ENCODE measurements around the gene RTN4. TPM values are rescaled to one million over a fixed set of nuclear protein-coding genes. Genes with fewer than 3 reads are reported as not detected.

RTN4 gene
- total RNA-seq, 2 donors from 2014 or later = 74.9 to 131 TPM

DNA sequence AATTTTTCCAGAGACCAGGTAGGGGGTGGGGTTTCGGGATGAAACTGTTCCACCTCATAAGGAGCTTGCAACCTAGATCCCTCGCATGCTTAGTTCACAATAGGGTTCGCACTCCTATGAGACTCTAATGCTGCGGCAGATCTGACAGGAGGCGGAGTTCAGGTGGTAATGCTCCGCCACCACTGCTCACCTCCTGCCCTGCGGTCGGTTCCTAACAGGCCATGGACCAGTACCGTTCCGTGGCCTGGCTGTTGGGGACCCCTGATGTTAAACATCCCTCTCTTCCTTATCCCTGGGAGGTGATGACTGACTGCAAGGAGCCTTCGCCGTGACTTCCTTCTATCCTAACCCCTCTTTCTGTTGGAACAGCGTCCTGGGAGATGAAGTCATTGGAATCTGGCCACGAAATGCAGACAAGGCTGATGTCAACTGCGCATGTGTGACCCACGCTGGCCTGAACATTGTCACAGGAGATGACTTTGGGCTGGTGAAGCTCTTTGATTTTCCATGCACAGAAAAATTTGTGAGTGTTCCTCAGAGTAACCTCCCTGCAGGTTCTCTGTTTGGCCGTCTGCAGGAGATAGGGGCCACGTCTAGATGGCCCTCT is 82.4 kb downstream of the RTN4 start:
- H3K9me3 Mint-ChIP-seq = no peaks in the 10 kb centered on the region
- H3K27me3 Mint-ChIP-seq = no peaks in the 10 kb centered on the region
- no peak overlapping the region for H3K4me3 Mint-ChIP-seq
- no peak overlapping the region for H3K27ac Mint-ChIP-seq
- peaks cover 35% of the 10 kb centered on the region for H3K36me3 Mint-ChIP-seq (ENCODE audit: low read depth)
- H3K4me1 Mint-ChIP-seq = peaks cover 18% of the 10 kb centered on the region
- ATAC-seq (replicated peaks) = no peak

DNA sequence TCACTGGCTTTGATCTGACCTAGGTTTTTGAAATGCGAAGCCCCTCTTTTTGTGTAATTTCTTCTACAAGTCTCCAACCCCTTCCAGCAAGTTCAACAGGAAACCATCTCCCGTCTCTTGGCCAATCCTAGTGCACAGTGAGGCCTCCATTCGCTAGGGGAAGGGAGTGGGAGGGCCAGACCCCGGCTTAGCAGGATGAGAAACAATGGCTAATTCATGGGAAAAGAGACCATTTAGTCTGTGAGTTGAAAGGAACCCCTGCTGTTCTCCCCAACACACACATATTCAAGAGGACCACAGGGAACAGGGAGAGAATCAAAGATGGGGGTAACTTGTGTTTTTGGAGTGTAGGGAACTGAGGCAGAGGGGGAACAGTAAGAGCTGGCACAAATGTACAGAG is 83.0 kb downstream of the RTN4 start:
- Mint-ChIP-seq H3K27ac (no peak overlapping the region), H3K36me3 (ENCODE audit: low read depth) (peaks cover 29% of the 10 kb centered on the region), H3K4me3 (no peak overlapping the region), H3K9me3 (no peaks in the 10 kb centered on the region), H3K27me3 (no peaks in the 10 kb centered on the region), H3K4me1 (peaks cover 18% of the 10 kb centered on the region)
- ATAC-seq (replicated peaks) = no peak

DNA sequence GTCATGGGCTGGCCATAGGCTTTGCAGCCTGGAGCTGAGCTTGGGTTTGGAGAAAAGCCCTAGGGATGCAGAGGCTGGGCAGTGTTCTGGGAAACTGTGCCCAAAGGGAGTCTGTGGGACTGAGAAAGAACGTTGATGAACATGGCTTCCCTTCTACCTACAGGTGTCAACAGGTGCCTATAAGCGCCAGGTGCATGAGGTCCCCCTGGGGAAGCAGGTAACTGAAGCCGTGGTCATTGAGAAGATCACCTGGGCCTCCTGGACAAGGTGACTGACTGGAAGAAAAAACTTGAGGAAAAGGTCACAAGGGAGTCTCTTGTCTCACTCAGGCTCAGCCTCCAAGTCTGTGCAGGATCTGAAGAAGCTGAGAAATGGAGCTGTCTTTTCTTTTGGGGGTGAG is 83.4 kb downstream of the RTN4 start:
- no peak for ATAC-seq (replicated peaks)
- no peaks in the 10 kb centered on the region for H3K9me3 Mint-ChIP-seq
- peaks cover 18% of the 10 kb centered on the region for H3K4me1 Mint-ChIP-seq
- peaks cover 26% of the 10 kb centered on the region for H3K36me3 Mint-ChIP-seq (ENCODE audit: low read depth)
- H3K27me3 Mint-ChIP-seq = no peaks in the 10 kb centered on the region
- peak overlapping the region; percentile 35 for H3K4me3 Mint-ChIP-seq
- peak overlapping the region; percentile 81 for H3K27ac Mint-ChIP-seq

DNA sequence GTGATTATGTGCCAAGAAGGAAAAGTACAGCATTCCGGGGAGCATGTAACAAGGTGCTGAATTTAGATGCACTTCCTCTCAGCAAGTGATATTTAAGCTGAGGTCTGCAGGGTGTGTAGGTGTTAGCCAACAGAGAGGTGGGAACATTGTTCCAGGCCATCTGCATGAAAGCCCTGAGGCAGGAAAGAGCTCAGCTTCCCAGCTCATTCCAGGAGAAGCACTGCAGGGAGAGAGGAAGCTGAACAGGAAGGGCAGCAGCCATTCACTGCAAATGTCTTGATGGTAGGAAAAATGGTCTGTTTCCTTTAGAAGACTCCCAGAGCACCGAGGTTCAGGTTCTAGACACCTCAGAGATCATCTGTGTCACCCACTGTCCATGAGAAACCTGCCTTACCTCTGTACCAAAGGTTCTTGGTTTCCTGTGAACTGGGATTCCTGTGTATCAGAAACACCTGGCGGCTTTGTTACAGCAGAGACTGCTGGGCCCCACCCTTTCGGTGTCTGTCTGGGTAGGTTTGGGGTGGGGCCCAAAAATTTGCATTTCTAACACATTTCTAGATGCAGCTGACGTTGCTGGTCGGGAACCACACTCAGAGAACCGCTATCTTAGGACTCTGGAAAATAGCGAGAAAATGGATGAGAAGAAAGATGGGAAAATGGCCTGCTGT is 84.0 kb downstream of the RTN4 start:
- H3K9me3 Mint-ChIP-seq = no peaks in the 10 kb centered on the region
- no peak for ATAC-seq (replicated peaks)
- H3K27ac Mint-ChIP-seq = peak overlapping the region; percentile 81
- peaks cover 21% of the 10 kb centered on the region for H3K36me3 Mint-ChIP-seq (ENCODE audit: low read depth)
- H3K4me3 Mint-ChIP-seq = peak overlapping the region; percentile 35
- H3K27me3 Mint-ChIP-seq = no peaks in the 10 kb centered on the region
- H3K4me1 Mint-ChIP-seq = peaks cover 18% of the 10 kb centered on the region

DNA sequence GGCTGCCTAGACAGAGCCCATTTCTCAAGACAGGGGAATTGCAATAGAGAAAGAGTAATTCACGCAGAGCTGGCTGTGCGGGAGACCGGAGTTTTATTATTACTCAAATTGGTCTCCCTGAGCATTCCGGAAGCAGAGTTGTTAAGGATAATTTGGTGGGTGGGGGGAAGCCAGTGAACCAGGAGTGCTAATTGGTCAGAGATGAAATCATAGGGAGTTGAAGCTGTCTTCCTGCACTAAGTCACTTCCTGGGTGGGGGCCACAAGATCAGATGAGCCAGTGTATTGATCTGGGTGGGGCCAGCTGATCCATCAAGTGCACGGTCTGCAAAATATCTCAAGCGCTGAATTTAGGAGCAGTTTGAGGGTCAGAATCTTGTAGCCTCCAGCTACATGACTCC is 84.8 kb downstream of the RTN4 start:
- ATAC-seq (replicated peaks) = no peak
- H3K9me3 Mint-ChIP-seq = peaks cover 4% of the 10 kb centered on the region
- no peaks in the 10 kb centered on the region for H3K27me3 Mint-ChIP-seq
- H3K27ac Mint-ChIP-seq = peak overlapping the region; percentile 81
- peak overlapping the region; percentile 28 for H3K4me3 Mint-ChIP-seq
- peaks cover 12% of the 10 kb centered on the region for H3K36me3 Mint-ChIP-seq (ENCODE audit: low read depth)
- H3K4me1 Mint-ChIP-seq = peaks cover 25% of the 10 kb centered on the region

DNA sequence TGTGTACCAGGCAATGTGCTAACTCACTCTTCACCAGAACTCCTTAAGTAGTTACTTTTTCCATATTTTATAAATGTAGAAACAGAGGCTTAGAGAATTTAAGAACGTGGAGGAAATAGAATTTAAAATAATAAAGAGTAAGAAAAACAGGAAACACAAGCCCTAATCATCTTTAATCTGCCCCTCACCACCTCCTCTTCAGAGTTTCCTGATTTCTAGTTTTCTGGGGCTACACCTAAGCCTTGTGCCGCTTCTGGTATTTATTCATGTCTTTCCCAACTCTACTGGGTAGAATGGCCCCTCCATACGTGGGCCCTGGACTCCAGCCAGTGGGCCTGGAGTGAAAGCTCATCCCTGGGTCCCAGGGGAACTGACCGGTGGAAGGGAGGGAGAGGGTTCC is 85.4 kb downstream of the RTN4 start:
- Mint-ChIP-seq H3K36me3 (ENCODE audit: low read depth) (peaks cover 6% of the 10 kb centered on the region), H3K4me1 (peaks cover 25% of the 10 kb centered on the region), H3K27ac (peak overlapping the region; percentile 81), H3K4me3 (peak overlapping the region; percentile 28), H3K9me3 (peaks cover 4% of the 10 kb centered on the region), H3K27me3 (no peaks in the 10 kb centered on the region)
- ATAC-seq (replicated peaks) = no peak

DNA sequence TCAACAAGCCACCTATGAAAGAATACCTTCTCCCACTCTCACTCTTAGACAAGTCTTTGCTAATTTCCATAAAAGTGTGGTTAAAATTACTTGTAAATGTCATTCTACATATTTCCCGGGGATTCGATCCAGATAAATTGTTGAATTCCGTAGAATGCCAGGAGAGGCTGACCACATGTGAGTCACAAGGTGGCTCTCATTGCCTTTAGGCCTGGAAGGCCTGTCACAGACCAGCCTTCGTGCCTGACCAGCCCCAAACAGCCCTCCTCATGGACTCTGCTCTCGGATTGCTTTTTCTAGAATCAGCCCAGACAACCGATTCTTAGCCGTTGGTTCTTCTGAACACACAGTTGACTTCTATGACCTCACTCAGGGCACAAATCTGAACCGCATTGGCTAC is 86.0 kb downstream of the RTN4 start:
- Mint-ChIP-seq H3K4me3 (no peak overlapping the region), H3K9me3 (peaks cover 4% of the 10 kb centered on the region), H3K27ac (no peak overlapping the region), H3K4me1 (peaks cover 25% of the 10 kb centered on the region), H3K27me3 (no peaks in the 10 kb centered on the region), H3K36me3 (ENCODE audit: low read depth) (peaks cover under 1% of the 10 kb centered on the region)
- no peak for ATAC-seq (replicated peaks)

DNA sequence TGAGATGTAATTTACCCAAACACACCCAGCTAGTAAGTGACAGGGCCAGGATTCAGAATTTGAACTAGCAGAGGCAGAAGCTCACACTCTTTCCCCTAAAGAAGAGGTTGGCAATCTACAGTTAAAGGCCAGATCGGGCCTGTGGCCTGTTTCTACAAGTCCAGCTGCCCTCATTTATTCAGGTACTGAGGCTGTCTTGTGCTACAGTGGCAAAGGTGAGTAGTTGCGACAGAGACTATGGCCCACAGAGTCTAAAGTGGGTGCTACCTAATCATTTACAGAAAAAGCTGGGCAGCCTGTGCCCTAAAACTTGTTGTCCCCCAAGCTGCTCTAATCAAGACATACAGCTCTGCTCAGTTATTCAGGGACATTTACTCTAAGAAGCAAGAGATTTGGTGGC is 86.8 kb downstream of the RTN4 start:
- Mint-ChIP-seq H3K4me1 (peaks cover 25% of the 10 kb centered on the region), H3K27ac (no peak overlapping the region), H3K27me3 (no peaks in the 10 kb centered on the region), H3K9me3 (peaks cover 4% of the 10 kb centered on the region), H3K4me3 (no peak overlapping the region), H3K36me3 (ENCODE audit: low read depth) (no peaks in the 10 kb centered on the region)
- no peak for ATAC-seq (replicated peaks)

DNA sequence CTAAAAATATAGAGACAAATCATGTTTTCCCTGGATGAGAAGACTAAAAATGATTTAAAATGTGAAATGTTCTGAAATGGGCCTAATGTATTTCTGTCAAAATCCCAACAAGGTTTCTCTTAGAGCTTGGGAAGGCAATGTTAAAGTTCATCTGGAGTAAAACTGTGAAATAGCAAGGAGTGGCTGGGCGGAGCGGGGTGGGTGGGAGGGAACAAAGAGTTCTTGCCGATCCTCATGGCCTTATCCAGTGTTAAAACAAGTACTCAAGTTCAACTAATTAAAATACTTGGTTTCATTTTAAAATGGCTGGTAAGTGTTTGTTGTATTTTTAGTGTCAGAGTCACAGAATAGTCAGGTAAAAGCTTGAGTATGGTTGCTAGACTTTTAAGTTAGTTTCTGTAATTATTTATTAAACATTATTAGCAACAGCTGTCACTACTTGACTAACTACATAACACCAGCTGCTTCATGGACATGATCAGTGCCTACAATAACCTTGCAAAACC is 87.3 kb downstream of the RTN4 start:
- Mint-ChIP-seq H3K4me1 (peaks cover 25% of the 10 kb centered on the region), H3K27ac (no peak overlapping the region), H3K27me3 (no peaks in the 10 kb centered on the region), H3K4me3 (no peak overlapping the region), H3K9me3 (peaks cover 4% of the 10 kb centered on the region), H3K36me3 (ENCODE audit: low read depth) (no peaks in the 10 kb centered on the region)
- ATAC-seq (replicated peaks) = no peak

DNA sequence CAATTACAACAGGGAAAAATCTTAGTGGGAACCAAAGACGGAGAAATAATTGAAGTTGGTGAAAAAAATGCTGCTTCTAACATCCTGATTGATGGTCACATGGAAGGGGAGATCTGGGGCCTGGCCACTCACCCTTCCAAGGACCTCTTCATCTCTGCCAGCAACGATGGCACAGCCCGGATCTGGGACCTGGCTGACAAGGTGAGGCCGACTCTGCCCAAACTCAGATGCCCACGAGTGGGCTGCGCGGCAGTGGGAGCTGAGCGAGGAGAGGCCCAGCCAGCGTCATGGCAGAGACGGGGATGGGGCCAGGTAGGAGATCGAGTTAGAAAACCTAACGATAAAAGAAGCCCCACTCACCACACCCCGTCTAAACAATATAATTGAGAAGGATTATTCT is 87.7 kb downstream of the RTN4 start:
- ATAC-seq (replicated peaks) = no peak
- Mint-ChIP-seq H3K4me1 (peaks cover 25% of the 10 kb centered on the region), H3K4me3 (no peak overlapping the region), H3K27me3 (no peaks in the 10 kb centered on the region), H3K9me3 (peaks cover 4% of the 10 kb centered on the region), H3K36me3 (ENCODE audit: low read depth) (no peaks in the 10 kb centered on the region), H3K27ac (no peak overlapping the region)

DNA sequence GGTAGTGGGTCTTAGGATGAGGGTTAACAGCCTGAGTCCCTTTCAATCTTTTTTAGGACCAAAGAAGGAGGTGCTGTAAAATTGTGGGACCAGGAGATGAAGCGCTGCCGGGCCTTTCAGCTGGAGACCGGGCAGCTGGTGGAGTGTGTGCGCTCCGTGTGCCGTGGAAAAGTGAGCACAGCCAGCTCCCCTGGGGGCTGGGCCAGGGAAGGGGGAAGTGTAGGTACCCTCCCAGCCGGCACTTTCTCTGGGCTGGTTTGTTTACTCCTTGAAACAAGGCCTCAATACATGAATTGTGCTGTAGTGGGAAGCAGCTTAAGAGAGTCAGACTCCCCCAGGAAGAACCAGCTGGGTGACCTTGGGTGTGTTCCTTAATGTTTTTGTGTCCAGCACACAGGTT is 90.1 kb downstream of the RTN4 start:
- Mint-ChIP-seq H3K4me3 (no peak overlapping the region), H3K36me3 (ENCODE audit: low read depth) (no peaks in the 10 kb centered on the region), H3K9me3 (peaks cover 4% of the 10 kb centered on the region), H3K4me1 (peaks cover 10% of the 10 kb centered on the region), H3K27ac (peak overlapping the region; percentile 51), H3K27me3 (no peaks in the 10 kb centered on the region)
- no peak for ATAC-seq (replicated peaks)

DNA sequence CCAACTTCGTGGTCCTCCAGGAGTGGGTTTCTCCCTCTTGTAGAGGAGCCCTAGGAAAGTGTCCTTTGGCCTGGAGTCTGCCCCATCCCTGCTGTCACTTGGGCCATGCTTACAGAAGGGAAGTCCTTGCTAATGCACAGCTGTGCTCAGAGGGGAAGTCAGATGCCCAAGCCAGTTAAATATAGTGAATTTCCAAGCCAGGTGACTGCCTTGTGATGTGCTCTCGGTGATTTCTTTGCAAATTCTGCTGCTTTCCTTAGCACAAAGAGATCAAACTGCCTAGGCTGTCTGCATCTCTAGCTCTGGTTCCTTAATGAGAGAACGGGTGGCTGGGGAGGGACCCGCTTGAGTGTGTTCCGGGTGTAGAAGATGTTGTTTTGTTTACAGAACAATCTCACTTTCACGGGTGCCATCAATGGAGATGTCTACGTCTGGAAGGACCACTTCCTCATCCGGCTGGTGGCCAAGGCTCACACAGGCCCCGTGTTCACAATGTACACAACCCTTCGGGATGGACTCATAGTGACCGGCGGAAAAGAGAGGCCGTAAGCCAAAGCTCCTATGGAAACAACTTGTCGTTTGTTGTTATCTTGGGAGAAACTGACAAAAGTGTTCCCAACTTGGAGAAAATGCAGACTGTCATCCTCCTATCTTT is 91.4 kb downstream of the RTN4 start:
- no peak for ATAC-seq (replicated peaks)
- H3K4me1 Mint-ChIP-seq = peaks cover 7% of the 10 kb centered on the region

DNA sequence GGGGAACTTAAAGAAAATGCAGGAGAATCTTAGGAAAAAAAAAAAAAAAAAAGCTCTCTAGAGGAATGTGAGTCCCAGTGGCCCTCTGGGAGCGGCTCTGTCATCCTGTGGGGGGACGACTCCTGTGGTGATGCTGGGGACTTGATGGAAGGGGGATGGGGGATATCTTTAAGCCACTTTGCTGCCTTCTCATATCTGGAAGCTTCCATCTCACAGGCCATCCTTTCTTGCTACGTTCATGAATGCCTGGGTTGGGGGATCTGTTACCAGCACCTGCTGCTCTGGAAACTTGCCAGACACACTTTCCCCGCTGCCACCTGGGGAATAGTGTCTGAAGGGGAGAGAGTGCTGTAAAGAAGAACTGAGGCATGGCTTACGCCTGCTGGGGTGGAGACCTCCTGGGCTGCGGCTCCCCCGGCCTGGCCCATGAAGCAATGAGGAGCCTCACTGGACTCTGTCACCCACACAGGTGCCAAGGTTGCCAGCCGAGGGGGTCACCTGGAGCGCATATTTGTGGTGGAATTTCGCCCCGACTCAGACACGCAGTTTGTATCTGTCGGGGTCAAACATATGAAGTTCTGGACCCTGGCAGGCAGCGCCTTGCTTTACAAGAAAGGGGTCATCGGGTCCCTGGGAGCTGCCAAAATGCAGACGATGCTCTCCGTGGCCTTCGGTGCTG is 92.8 kb downstream of the RTN4 start:
- Mint-ChIP-seq H3K27ac (no peak overlapping the region), H3K4me1 (peaks cover 7% of the 10 kb centered on the region)

More for the DNA sequence above, 91.4 kb downstream of the RTN4 start:
- no peak overlapping the region for H3K27ac Mint-ChIP-seq
- H3K36me3 Mint-ChIP-seq (ENCODE audit: low read depth) = no peaks in the 10 kb centered on the region
- no peaks in the 10 kb centered on the region for H3K27me3 Mint-ChIP-seq
- H3K9me3 Mint-ChIP-seq = peaks cover 4% of the 10 kb centered on the region
- no peak overlapping the region for H3K4me3 Mint-ChIP-seq

DNA sequence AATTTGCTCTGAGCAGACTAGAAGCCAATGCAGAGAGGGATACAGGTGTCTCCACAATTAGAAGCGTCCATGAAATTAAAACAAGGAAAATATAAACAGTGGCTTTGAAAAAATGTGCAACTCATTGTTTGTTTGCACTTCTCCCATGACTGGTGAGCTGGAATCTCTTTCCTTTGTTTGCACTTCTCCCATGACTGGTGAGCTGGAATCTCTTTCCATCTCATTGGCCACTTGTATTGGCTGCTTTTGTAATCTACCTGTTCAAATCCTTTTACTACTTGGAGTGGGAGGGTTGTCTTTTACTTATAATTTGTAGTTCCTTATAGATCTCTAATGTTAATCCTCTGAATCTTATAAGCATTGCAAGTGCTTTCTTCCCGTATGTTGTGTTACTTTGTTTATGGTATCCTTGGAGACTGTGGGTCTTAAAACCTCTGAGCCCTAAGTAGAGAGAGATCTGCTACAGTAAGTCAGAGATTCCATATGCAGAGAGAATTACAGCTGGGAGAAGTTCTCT is 94.1 kb downstream of the RTN4 start:
- no peaks in the 10 kb centered on the region for H3K36me3 Mint-ChIP-seq (ENCODE audit: low read depth)
- H3K27me3 Mint-ChIP-seq = no peaks in the 10 kb centered on the region
- peaks cover 4% of the 10 kb centered on the region for H3K9me3 Mint-ChIP-seq
- no peak for ATAC-seq (replicated peaks)
- H3K4me3 Mint-ChIP-seq = no peak overlapping the region
- H3K27ac Mint-ChIP-seq = no peak overlapping the region
- peaks cover 7% of the 10 kb centered on the region for H3K4me1 Mint-ChIP-seq

More for the DNA sequence above, 92.8 kb downstream of the RTN4 start:
- Mint-ChIP-seq H3K36me3 (ENCODE audit: low read depth) (no peaks in the 10 kb centered on the region), H3K9me3 (peaks cover 4% of the 10 kb centered on the region), H3K27me3 (no peaks in the 10 kb centered on the region), H3K4me3 (no peak overlapping the region)
- no peak for ATAC-seq (replicated peaks)
